ENCODE measurements around the gene TANGO2.

Gene TANGO2

GRCh38 chr22:20080776-20081654 is 60.1 kb downstream of the TANGO2 start:
- TF ChIP-seq EGR1 (IDR thresholded peaks at IDR 0.05) (no peak), TCF12 (IDR thresholded peaks at IDR 0.05; ENCODE audit: low read depth) (peak; percentile 39; the same call in 1 of the 2 replicates)
- TF ChIP-seq, protein P1, sequence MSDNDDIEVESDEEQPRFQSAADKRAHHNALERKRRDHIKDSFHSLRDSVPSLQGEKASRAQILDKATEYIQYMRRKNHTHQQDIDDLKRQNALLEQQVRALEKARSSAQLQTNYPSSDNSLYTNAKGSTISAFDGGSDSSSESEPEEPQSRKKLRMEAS (IDR thresholded peaks at IDR 0.05): peak; percentile 51

GRCh38 chr22:20083157-20083890 is 62.4 kb downstream of the TANGO2 start:
- TF ChIP-seq YY1 (IDR thresholded peaks at IDR 0.05; ENCODE audit: low read depth) (no peak), EGR1 (IDR thresholded peaks at IDR 0.05) (no peak), CREB1 (IDR thresholded peaks at IDR 0.05; ENCODE audit: low read depth) (no peak), RAD21 (IDR thresholded peaks at IDR 0.05; ENCODE audit: low read depth) (no peak), NFIC (IDR thresholded peaks at IDR 0.05) (no peak), EP300 (IDR thresholded peaks at IDR 0.05; ENCODE audit: borderline replicate concordance) (no peak), REST (IDR thresholded peaks at IDR 0.05; ENCODE audit: low read depth) (no peak), CEBPB (IDR thresholded peaks at IDR 0.05) (no peak), TAF1 (IDR thresholded peaks at IDR 0.05; ENCODE audit: low read depth) (no peak), TEAD4 (IDR thresholded peaks at IDR 0.05) (no peak), ZBTB7A (IDR thresholded peaks at IDR 0.05; ENCODE audit: low read depth) (no peak), TCF12 (IDR thresholded peaks at IDR 0.05; ENCODE audit: low read depth) (no peak), FOXM1 (IDR thresholded peaks at IDR 0.05; ENCODE audit: borderline replicate concordance, low read depth) (no peak)
- TF ChIP-seq, protein P2, sequence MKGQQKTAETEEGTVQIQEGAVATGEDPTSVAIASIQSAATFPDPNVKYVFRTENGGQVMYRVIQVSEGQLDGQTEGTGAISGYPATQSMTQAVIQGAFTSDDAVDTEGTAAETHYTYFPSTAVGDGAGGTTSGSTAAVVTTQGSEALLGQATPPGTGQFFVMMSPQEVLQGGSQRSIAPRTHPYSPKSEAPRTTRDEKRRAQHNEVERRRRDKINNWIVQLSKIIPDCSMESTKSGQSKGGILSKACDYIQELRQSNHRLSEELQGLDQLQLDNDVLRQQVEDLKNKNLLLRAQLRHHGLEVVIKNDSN (IDR thresholded peaks at IDR 0.05): no peak
- TF ChIP-seq, protein P1 (IDR thresholded peaks at IDR 0.05): no peak

DNA sequence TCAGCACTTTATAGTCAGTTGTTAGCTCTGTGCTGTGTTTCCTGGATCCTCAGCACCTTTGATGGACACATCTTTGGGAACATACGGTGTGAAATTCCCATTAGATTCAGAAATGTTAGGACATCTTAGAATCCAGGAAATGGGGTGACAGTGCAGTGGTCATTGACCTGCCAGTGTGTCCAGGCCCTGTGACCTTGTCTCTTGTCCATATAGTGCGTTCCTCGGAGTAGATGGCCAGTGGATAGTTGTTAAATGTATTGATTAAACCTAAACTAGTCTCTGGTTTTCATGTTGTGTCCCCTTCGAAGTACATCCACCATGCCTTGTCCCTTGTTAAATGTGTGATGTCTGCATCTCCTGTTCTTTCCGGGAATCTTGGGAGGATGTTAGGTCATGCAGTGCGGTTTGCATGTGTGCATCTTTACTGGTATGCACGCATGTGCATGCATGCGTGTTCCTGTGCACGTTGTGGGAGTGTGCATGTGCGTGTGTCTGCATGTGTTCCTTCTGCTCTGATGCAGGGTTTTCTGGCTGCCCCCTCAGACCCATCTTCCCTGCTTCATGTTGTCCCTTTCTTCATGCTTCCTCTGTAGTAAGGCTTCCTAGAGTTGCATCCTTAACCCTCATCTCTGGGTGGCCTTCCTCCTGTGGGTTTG is 63.1 kb downstream of the TANGO2 start:
- TF ChIP-seq, protein P1 (IDR thresholded peaks at IDR 0.05): no peak
- no peak for TF ChIP-seq TCF12 (IDR thresholded peaks at IDR 0.05; ENCODE audit: low read depth)
- no peak for TF ChIP-seq RAD21 (IDR thresholded peaks at IDR 0.05; ENCODE audit: low read depth)
- no peak for TF ChIP-seq TAF1 (IDR thresholded peaks at IDR 0.05; ENCODE audit: low read depth)
- no peak for TF ChIP-seq ZBTB7A (IDR thresholded peaks at IDR 0.05; ENCODE audit: low read depth)
- TF ChIP-seq, protein P2 (IDR thresholded peaks at IDR 0.05): no peak

DNA sequence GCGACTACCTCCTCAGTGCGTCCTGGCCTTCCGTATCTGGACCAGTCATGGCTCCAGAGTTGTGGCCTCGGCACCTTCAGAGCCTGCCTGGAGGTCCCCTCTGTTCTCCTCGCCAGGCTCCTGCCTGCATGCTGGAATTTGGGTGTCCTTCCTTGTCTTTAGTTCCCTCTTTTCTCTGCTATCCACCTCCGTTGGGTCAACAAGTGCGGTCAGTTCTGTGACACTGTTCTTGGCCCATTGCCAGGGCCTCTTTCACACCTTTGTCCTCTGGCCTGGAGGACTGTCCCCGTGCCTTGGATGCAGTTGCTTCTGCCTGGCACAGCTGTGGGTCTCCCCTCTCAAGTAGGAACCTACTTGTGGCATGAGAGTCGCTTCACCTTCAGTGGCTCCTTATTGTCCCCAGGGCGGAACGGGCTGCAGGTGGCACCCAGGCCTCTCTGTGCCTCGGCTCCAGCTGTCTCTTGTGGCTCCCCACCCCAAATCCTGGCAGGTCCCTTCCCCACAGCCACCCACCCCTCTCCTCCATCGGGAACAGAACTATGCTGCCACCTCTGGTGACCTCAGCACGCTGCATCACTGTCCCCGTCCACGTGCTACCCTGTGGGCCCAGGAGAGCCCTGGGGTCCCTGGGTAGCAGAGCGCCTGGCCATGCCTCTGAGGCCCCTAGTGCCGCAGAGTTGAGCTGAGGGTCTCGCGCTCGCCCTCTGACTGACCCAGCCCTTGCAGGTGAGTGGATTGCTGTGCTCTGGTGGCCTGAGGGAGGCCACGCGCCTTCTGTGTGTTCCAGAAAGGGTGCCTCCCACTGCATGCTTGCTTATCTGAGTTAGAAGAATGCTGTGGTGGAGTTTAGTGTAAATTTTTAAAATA is 63.9 kb downstream of the TANGO2 start:
- TF ChIP-seq CREB1 (IDR thresholded peaks at IDR 0.05; ENCODE audit: low read depth): no peak
- TF ChIP-seq, protein P2 (IDR thresholded peaks at IDR 0.05): no peak
- peak; percentile 27; the same call in 1 of the 2 replicates for TF ChIP-seq RAD21 (IDR thresholded peaks at IDR 0.05; ENCODE audit: low read depth)
- no peak for TF ChIP-seq CEBPB (IDR thresholded peaks at IDR 0.05)
- no peak for TF ChIP-seq TCF12 (IDR thresholded peaks at IDR 0.05; ENCODE audit: low read depth)
- peak; percentile 50 for TF ChIP-seq NFIC (IDR thresholded peaks at IDR 0.05)

GRCh38 chr22:20085651-20086050 is 64.7 kb downstream of the TANGO2 start:
- TF ChIP-seq, protein P2 (IDR thresholded peaks at IDR 0.05): no peak
- no peak for TF ChIP-seq TAF1 (IDR thresholded peaks at IDR 0.05; ENCODE audit: low read depth)
- no peak for TF ChIP-seq TEAD4 (IDR thresholded peaks at IDR 0.05)
- no peak for TF ChIP-seq NFIC (IDR thresholded peaks at IDR 0.05)
- TF ChIP-seq, protein P1 (IDR thresholded peaks at IDR 0.05): no peak
- no peak for TF ChIP-seq TCF12 (IDR thresholded peaks at IDR 0.05; ENCODE audit: low read depth)
- TF ChIP-seq EP300 (IDR thresholded peaks at IDR 0.05; ENCODE audit: borderline replicate concordance): no peak
- no peak for TF ChIP-seq ZBTB7A (IDR thresholded peaks at IDR 0.05; ENCODE audit: low read depth)
- TF ChIP-seq CREB1 (IDR thresholded peaks at IDR 0.05; ENCODE audit: low read depth): no peak
- no peak for TF ChIP-seq REST (IDR thresholded peaks at IDR 0.05; ENCODE audit: low read depth)
- no peak for TF ChIP-seq RAD21 (IDR thresholded peaks at IDR 0.05; ENCODE audit: low read depth)
- no peak for TF ChIP-seq FOXM1 (IDR thresholded peaks at IDR 0.05; ENCODE audit: borderline replicate concordance, low read depth)
